NCI-H146 treated with DMSO at 0.1 percent for 48 hours (cell line): Measurements from ENCODE around the gene ATP2A2.
"Not testable (repeated sequence)": the region's sequence is repeated elsewhere in the genome, so short reads cannot be mapped to it uniquely, and the experiment has no call there.

ENCODE experiments used
- DNase-seq: peaks from one replicate; lab custom pipeline; 2025; ENCODE audit not compliant: unreplicated experiment; lab: John Stamatoyannopoulos, UW

ATP2A2 gene

GRCh38 chr12:110365489-110366320 lies 84.7 kb downstream of the ATP2A2 start:
- DNase-seq: no peak

GRCh38 chr12:110366321-110367142 lies 85.5 kb downstream of the ATP2A2 start:
- no peak for DNase-seq

GRCh38 chr12:110367181-110367864 lies 86.3 kb downstream of the ATP2A2 start:
- no peak for DNase-seq

- no peak for DNase-seq
Measured at GRCh38 chr12:110369992-110370391, 88.9 kb downstream of the ATP2A2 start.

- DNase-seq: no peak
Measured at GRCh38 chr12:110370732-110371231, 89.7 kb downstream of the ATP2A2 start.

GRCh38 chr12:110371408-110372055 lies 90.5 kb downstream of the ATP2A2 start:
- DNase-seq: no peak

- DNase-seq: no peak
Measured at GRCh38 chr12:110372056-110372425, 91.0 kb downstream of the ATP2A2 start.

- DNase-seq: no peak
Measured at GRCh38 chr12:110373025-110373424, 92.0 kb downstream of the ATP2A2 start.

- DNase-seq: no peak
Measured at GRCh38 chr12:110373425-110373824, 92.4 kb downstream of the ATP2A2 start.

- no peak for DNase-seq
Measured at GRCh38 chr12:110373962-110374611, 93.0 kb downstream of the ATP2A2 start.

GRCh38 chr12:110378131-110378790 lies 97.2 kb downstream of the ATP2A2 start:
- not testable (repeated sequence) for DNase-seq

GRCh38 chr12:110379197-110379596 lies 98.2 kb downstream of the ATP2A2 start:
- no peak for DNase-seq

GRCh38 chr12:110379631-110380030 lies 98.6 kb downstream of the ATP2A2 start:
- no peak for DNase-seq

GRCh38 chr12:110382683-110383082 lies 101.6 kb downstream of the ATP2A2 start:
- DNase-seq: no peak
